ENCODE data around the gene PRKD2.

The PRKD2 gene

DNA sequence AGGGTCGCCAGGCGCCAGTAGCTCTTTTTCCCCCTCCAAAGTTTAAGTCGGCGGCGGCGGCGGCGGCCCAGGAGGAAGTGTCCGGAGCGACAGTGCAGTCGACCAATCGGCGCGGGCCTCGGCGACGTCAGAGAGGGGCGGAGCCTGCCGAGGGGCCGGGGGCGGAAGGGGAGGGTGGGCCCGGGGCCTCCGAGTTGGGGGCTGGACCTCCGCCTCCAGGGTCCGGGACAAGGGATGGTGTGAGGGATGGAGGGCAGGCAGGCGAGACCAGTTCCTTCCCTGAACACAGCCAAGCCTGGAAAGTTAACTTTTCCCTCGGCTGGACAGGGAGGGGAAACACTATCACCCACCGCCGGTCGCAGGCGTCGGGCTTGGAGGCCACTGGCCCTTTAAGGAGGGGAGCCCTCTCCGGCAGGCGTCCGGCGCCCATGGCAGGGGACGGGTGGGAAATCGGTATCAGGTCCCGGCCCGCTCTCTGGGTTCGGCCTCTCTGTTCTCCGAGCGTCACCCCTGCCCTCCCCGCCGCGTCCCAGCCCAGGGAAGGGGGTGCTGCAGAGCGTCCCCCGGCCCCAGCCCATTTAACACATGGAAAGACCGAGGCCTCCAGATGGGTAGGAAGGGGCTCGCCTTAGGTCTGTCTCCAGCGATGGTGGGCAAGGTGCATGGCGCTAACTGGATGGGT, at the start of gene PRKD2:
Gene PRKD2 (minus strand): TSS at position 81 of the 682 bp plus-strand sequence. CDS start 744 bp downstream, outside the sequence.
- DNase-seq (ENCODE audit: low read depth), result peak; percentile 76

DNA sequence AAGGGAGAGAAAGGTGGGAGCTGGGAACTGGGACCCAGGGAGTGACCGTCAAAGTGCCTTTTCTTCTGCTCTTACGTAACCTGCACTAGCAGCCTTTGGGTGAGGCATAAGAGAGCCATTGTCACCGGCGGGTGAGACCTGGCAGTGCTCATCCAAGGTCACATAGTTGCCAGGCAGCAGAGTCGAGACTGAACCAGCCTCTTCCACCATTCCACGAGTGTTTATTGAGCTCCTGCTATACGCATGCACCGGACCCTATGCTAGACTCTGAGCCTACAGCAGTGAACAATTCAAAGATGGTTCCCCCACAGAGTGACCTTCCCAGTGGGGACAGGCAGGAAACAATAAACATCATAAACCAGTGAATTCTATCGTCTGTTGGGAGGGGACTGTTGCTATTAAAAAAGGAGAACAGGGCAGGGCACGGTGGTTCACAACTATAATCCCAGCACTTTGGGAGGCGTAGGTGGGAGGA, 47.9 kb upstream of the PRKD2 start:
- DNase-seq (ENCODE audit: low read depth), result no peak

- DNase-seq (ENCODE audit: low read depth), result no peak
These were observed 45.5 kb upstream of the PRKD2 start for GRCh38 chr19:46762245-46762890.

- DNase-seq (ENCODE audit: low read depth), result peak; percentile 86
These were observed 44.5 kb upstream of the PRKD2 start for GRCh38 chr19:46761418-46761831.

DNA sequence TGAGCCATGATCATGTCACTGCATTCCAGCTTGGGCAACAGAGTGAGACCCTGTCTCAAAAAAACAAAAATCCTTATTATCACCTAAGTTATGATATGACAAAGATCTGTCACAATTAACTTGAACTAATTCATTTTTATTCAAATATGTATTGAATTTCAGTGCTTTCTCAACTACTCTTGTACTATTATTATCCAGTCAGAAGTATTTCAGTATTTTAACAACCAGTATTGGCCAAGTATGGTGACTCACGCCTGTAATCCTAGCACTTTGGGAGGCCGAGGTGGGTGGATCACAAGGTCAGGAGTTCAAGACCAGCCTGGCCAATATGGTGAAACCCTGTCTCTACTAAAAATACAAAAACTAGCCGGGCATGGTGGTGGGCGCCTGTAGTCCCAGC, 44.0 kb upstream of the PRKD2 start:
- DNase-seq (ENCODE audit: low read depth), result peak; percentile 74

GRCh38 chr19:46760363-46760762, 43.4 kb upstream of the PRKD2 start:
- no peak for DNase-seq (ENCODE audit: low read depth)

DNA sequence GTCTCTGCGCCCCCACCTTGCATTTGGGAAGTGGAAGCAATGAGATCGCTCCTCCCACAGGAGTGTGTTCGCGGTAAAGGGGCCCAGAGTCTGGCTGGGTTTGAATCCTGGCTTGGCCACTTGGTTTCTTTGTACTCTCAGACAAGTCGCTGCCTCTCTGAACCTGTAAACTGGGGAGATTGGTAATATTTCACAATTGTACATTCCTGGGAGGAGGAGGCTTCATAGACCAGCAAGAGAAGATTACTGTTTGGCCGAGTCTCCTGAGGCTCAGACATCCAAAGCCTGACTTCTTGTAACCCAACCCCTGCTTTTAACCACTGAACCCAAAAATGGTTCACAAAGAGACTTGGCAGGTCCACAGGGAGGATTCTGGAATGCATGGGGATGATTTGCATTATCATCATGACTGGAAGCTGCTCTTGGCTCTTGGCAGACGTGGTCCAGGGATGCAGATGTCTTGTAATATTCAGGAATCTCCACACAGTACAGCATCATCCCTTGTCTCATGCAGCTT, 43.0 kb upstream of the PRKD2 start:
- DNase-seq (ENCODE audit: low read depth), result peak; percentile 97

DNA sequence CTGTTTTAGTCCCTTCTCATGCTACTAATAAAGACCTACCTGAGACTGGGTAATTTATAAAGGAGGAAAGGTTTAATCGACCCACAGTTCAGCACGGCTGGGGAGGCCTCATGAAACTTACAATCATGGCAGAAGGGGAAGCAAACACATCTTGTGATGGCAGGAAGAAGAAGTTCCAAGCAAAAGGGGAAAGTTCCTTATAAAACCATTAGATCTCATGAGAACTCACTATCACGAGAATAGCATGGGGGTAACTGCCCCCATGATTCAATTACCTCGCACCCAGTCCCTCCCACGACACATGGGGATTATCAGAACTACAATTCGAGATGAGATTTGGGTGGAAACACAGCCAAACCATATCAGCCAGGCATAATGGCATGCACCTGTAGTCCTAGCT, 42.3 kb upstream of the PRKD2 start:
- DNase-seq (ENCODE audit: low read depth), result no peak

DNA sequence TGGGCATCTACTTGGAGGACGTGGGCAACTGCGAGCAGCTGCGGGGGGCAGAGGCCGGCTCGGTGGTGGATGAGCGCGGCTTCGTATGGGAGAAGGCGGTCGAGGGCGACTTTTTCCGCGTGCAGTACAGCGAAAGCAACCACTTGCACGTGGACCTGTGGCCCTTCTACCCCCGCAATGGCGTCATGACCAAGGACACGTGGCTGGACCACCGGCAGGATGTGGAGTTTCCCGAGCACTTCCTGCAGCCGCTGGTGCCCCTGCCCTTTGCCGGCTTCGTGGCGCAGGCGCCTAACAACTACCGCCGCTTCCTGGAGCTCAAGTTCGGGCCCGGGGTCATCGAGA, 39.6 kb upstream of the PRKD2 start:
- DNase-seq (ENCODE audit: low read depth), result no peak

DNA sequence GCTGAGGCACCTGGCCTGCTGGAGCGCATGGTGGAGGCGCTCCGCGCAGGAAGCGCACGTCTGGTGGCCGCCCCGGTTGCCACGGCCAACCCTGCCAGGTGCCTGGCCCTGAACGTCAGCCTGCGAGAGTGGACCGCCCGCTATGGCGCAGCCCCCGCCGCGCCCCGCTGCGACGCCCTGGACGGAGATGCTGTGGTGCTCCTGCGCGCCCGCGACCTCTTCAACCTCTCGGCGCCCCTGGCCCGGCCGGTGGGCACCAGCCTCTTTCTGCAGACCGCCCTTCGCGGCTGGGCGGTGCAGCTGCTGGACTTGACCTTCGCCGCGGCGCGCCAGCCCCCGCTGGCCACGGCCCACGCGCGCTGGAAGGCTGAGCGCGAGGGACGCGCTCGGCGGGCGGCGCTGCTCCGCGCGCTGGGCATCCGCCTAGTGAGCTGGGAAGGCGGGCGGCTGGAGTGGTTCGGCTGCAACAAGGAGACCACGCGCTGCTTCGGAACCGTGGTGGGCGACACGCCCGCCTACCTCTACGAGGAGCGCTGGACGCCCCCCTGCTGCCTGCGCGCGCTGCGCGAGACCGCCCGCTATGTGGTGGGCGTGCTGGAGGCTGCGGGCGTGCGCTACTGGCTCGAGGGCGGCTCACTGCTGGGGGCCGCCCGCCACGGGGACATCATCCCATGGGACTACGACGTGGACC, 39.1 kb upstream of the PRKD2 start:
- DNase-seq (ENCODE audit: low read depth), result no peak

DNA sequence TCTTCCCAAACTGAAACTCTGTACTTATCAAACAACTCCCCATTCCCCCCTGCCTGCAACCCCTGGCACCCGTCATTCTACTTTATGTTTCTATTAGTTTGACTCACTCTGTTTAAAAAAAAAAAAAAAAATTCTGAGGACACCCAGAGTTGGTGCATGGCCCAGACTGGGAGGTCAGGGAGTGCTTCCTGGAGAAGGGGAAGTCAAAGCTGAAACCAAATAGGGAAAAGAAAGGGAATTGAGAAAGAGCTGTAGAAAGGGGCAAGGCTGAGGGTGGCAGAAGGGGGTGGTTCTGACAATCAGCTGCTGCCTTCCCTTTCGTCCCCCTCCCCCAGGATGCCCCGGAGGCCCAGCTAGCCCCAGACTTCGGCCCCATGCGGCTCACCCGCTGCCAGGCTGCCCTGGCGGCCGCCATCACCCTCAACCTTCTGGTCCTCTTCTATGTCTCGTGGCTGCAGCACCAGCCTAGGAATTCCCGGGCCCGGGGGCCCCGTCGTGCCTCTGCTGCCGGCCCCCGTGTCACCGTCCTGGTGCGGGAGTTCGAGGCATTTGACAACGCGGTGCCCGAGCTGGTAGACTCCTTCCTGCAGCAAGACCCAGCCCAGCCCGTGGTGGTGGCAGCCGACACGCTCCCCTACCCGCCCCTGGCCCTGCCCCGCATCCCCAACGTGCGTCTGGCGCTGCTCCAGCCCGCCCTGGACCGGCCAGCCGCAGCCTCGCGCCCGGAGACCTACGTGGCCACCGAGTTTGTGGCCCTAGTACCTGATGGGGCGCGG, 38.4 kb upstream of the PRKD2 start:
- peak; percentile 51 for DNase-seq (ENCODE audit: low read depth)

DNA sequence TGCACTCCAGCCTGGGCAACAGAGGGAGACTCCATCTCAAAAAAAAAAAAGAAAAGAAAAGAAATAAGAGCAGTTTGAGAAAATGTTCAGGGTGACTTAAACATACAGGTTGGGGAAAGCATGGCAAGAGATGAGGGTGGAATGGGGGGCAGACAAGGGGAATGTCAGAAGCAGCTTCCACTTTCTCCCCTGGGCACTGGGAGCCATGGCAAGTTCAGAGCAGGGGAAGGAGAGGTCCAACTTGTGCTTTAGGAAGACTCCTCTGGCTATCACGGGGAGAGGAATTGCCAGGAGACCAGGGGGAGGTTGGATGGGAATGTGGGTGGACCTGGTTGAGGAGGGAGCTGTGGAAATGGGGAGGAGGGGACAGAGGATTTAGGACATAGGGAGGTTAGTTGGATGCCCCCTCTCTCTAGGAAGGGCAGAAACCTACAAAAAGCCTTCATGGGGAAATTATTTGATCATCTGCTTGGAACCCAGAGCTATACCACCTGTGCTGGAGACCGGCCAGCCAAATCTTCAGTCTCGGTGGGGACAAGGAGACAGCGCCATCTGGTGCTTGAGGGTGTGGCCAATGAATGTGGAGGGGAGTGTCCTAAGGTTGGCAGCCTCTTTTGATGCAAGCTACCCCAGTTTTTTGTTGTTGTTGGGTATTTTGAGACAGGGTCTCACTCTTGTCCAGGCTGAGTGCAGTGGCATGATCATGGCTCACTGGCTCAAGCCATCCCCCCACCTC, 36.7 kb upstream of the PRKD2 start:
- no peak for DNase-seq (ENCODE audit: low read depth)

- peak; percentile 62 for DNase-seq (ENCODE audit: low read depth)
These were observed 31.6 kb upstream of the PRKD2 start for GRCh38 chr19:46748325-46749109.

DNA sequence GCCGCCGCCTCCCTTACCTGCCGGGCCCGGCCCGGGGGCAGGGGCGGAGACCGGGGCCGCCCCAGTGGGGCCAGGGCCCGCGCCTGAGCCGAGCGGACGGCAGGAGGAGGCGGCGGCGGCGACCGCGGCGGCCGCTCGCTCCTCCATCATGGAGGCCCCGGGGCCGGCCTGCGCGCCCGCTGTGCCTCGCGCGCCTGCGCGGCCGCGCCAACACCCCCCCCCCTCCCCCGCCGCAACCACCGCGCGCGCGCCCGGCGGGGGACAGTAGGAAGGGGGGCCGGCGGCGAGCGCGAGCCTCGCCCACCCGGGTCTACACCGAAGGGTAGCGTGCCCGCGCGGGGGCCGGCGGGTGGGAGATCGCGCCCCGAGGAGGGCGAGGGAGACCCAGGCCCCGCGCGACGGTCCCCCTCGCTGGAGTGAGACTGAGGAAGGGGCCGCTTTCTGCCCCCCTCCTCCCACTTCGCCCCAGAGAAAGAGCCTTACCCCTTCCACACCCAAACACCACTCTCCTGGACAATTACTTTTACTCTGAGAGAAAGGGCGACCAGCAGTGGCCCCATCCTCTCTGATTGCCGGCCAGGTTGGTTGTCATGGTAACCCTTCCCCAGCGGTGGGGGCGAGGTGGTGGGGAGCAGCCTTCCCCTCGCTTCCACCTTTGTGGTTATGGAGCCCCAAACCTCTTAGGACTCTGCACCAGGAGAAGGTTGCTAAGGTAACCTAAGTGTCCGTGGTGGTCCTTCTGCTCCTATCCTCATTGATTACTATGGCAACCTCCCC, 29.6 kb upstream of the PRKD2 start, which contains the start of gene STRN4:
Gene STRN4 (minus strand): TSS at position 170 of the 777 bp plus-strand sequence. CDS start 20 bp downstream, at position 150.
- DNase-seq (ENCODE audit: low read depth), result no peak

- no peak for DNase-seq (ENCODE audit: low read depth)
These were observed 28.8 kb upstream of the PRKD2 start, which contains the start of gene FKRP for GRCh38 chr19:46745521-46746280. Gene FKRP (plus strand): TSS chr19:46746057. CDS start chr19:46755451, 9,394 bp downstream.

GRCh38 chr19:46745030-46745429, 28.1 kb upstream of the PRKD2 start:
- no peak for DNase-seq (ENCODE audit: low read depth)

- no peak for DNase-seq (ENCODE audit: low read depth)
These were observed 27.2 kb upstream of the PRKD2 start for GRCh38 chr19:46744005-46744691.

DNA sequence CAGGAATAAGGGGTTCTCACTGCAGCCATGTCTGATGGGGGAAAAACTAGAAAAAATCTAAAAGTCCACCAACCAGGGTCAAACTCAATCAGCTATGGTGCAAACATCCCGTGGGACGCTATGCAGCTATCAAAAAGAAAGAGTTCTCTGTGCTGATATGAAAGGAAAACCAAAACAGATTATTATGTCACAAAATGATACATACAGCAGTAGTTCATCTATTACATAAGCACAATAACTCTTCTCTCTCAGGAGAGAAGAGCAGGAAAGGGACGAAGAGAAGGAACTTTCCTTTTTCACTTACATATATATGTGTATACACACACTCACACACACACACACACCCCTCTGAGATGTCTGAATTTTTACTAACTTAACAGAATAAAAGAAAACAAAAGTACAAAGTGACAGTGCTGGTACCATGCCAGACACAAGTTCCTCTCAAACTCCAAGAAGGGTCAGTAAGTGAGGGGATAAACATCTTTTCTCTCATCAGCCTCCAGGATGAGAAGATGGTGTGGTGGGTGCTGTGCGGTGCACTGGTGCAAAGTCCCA, 26.1 kb upstream of the PRKD2 start:
- no peak for DNase-seq (ENCODE audit: low read depth)

Data from iris pigment epithelial cell (primary cell).